ENCODE results near the gene GAS2L2.

GAS2L2 gene

DNA sequence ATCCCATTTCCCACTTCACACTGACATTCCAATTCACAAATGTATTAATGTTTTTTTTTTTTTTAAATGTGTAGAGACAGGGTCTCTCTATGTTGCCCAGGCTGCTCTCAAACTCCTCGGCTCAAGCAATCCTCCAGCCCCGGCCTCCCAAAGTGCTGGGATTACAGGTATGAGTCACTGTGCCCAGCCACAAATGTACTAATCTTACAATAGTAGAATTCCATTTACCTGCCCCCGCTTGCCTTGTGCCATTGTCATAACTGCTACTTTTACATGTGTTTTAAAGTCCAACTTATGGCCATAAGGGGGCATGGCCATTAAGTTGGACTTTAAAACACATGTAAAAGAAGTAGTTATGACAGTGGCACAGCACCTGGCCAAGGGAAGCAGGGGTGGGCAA is 37.8 kb upstream of the GAS2L2 start:
- H3K27me3 ChIP-seq (ENCODE audit: control insufficient read depth, insufficient read depth, low read length): peaks cover 46% of the 10 kb centered on the region
- H3K36me3 ChIP-seq (ENCODE audit: control insufficient read depth, insufficient read depth, low read length): no peaks in the 10 kb centered on the region
- H3K9ac ChIP-seq (ENCODE audit: low read depth, low read length): no peak overlapping the region
- H3K4me1 ChIP-seq (ENCODE audit: control insufficient read depth, insufficient read depth, low read length): no peaks in the 10 kb centered on the region
- H3K4me3 ChIP-seq (ENCODE audit: low read depth, low read length): no peak overlapping the region
- H3K9me3 ChIP-seq (ENCODE audit: control insufficient read depth, insufficient read depth, low read length): no peaks in the 10 kb centered on the region
- H3K27ac ChIP-seq (ENCODE audit: low read depth, low read length): no peak overlapping the region

DNA sequence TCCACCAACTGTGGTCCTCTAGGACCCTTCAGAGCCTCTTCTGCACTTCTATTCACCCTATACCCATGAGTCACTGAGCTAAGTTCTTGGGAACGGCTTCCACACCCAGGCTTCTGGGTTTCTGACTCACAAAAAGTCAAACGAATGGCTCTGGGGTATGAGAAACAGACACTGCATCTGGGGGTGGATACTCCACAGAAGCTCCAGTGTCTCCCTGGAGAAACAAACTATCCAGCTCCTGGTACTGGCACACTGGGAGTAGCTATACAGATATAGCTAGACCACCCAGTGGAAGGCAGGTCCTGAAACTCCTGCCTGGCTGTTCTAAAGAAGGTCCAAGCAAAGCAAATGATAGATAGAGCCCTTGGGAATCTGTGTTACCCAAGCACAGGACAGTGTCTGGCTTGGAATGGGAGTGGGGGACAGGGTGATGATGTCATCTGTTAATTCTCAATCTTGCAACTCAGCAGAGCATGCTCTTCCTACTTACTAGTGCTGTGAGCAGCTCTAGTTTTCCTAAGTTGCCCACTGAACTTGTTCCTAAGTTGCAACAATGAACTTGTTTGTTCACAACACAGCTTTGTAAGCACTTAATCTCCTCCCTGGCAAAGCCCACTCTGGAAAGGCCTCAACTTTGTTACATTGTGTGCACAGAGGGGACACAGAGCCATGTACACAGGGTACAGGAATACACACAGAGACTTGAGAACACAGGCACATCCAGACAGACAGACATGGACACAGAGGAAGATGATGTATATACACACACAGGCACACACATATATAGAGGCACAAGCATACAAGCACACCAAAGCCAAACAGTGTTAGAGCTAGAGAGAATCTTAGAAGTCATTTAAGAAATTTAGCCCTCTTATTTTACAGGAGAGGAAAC is 35.7 kb upstream of the GAS2L2 start:
- Histone ChIP-seq H3K27ac (ENCODE audit: low read depth, low read length) (no peak overlapping the region), H3K4me3 (ENCODE audit: low read depth, low read length) (no peak overlapping the region), H3K9me3 (ENCODE audit: control insufficient read depth, insufficient read depth, low read length) (no peaks in the 10 kb centered on the region), H3K9ac (ENCODE audit: low read depth, low read length) (no peak overlapping the region), H3K36me3 (ENCODE audit: control insufficient read depth, insufficient read depth, low read length) (no peaks in the 10 kb centered on the region), H3K27me3 (ENCODE audit: control insufficient read depth, insufficient read depth, low read length) (peaks cover 25% of the 10 kb centered on the region), H3K4me1 (ENCODE audit: control insufficient read depth, insufficient read depth, low read length) (no peaks in the 10 kb centered on the region)

DNA sequence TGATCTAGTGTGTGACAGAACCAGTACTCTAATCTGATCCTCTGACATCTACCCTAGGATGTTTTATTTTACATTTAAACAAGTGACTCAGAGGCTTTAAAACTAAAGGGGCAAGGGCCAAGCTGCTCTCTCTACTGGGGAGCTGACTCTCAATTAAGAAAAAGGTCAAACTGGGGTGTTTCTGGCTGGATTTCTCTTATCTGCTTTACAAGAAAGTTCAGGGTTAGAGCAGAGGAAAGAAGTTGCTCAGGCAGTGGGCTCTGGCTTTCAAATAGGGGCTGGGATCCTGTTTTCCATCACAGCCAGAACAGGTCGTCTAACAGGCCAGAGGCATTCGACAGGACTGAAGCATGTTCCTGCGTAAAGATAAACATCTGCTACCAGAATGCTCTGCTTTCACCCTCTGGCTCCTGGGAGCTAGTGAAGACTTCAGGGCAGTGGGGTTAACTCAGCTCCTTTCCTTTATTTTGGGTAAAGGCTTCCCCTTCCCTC is 33.9 kb upstream of the GAS2L2 start:
- Histone ChIP-seq H3K27me3 (ENCODE audit: control insufficient read depth, insufficient read depth, low read length) (peaks cover 8% of the 10 kb centered on the region), H3K4me3 (ENCODE audit: low read depth, low read length) (no peak overlapping the region), H3K27ac (ENCODE audit: low read depth, low read length) (no peak overlapping the region), H3K9me3 (ENCODE audit: control insufficient read depth, insufficient read depth, low read length) (no peaks in the 10 kb centered on the region), H3K36me3 (ENCODE audit: control insufficient read depth, insufficient read depth, low read length) (no peaks in the 10 kb centered on the region), H3K9ac (ENCODE audit: low read depth, low read length) (no peak overlapping the region), H3K4me1 (ENCODE audit: control insufficient read depth, insufficient read depth, low read length) (no peaks in the 10 kb centered on the region)

DNA sequence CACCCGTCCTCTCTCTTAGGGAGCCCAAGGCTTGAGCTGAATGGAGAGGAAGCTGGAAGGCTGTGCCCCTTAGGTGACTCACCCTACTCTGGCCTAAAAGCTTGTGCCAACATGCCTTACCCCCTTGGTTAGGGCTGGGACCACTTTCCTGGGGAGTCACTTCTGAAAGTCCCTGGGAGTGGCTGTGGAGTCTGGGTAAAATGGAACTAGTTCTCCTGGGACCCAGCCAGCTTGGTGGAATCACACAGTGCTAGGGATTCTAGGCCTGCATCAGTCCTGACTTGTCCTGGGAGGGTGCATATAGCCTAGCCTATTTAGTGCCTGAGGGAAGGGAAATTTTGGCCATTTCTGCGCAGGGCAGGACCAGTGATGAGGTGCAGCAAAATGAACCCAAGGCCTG is 31.9 kb upstream of the GAS2L2 start:
- no peak overlapping the region for H3K27ac ChIP-seq (ENCODE audit: low read depth, low read length)
- no peak overlapping the region for H3K9ac ChIP-seq (ENCODE audit: low read depth, low read length)
- H3K4me1 ChIP-seq (ENCODE audit: control insufficient read depth, insufficient read depth, low read length): no peaks in the 10 kb centered on the region
- no peaks in the 10 kb centered on the region for H3K36me3 ChIP-seq (ENCODE audit: control insufficient read depth, insufficient read depth, low read length)
- H3K4me3 ChIP-seq (ENCODE audit: low read depth, low read length): no peak overlapping the region
- H3K27me3 ChIP-seq (ENCODE audit: control insufficient read depth, insufficient read depth, low read length): no peaks in the 10 kb centered on the region
- no peaks in the 10 kb centered on the region for H3K9me3 ChIP-seq (ENCODE audit: control insufficient read depth, insufficient read depth, low read length)

DNA sequence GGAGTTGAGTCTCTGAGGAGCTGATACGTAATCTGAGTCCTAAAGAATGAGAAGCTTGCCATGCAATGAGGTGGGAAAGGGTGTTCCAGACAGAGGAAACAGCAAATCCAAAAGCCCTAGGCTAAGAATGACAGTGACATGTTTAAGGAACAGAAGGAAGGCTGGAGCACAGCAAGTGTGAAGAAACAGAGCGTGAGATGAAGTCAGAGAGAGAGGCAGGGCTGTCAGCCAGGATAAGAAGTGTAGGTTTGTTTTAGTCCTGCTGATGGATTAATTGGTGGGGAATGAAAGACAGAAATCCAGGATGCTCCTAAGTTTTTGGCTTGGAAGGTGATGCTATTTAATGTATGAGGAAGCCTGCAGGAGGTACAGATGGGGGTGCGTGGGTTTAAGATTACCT is 27.9 kb upstream of the GAS2L2 start:
- H3K9ac ChIP-seq (ENCODE audit: low read depth, low read length): no peak overlapping the region
- no peak overlapping the region for H3K4me3 ChIP-seq (ENCODE audit: low read depth, low read length)
- no peaks in the 10 kb centered on the region for H3K9me3 ChIP-seq (ENCODE audit: control insufficient read depth, insufficient read depth, low read length)
- H3K36me3 ChIP-seq (ENCODE audit: control insufficient read depth, insufficient read depth, low read length): no peaks in the 10 kb centered on the region
- no peak overlapping the region for H3K27ac ChIP-seq (ENCODE audit: low read depth, low read length)
- H3K27me3 ChIP-seq (ENCODE audit: control insufficient read depth, insufficient read depth, low read length): no peaks in the 10 kb centered on the region
- H3K4me1 ChIP-seq (ENCODE audit: control insufficient read depth, insufficient read depth, low read length): no peaks in the 10 kb centered on the region

DNA sequence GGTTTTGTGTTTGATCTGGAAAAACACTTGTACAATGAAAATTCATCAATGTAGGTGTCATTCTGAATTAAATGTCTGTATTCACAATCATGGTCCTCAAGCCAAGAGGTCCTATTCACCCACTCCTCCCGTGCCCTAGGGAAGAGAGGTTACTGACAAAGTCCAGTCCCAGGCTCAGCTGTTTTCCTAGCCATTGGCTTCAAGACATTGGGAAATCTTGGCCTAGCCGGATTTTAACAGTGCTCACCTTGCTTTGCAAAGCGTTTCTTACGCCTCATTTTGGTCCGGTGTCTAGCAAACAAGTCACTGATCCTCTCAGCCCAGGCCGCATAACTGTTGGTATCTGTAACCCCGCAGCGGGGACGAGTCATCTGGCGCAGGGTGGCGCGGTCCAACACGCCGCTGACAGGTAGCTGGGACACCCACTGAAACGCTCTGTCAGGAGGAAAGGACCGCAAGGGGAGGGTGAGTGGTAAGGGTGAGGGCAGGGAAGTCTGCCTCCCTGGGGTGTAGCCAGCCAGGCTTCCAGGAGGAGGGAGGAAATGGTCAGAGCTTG is 25.7 kb upstream of the GAS2L2 start:
- no peaks in the 10 kb centered on the region for H3K27me3 ChIP-seq (ENCODE audit: control insufficient read depth, insufficient read depth, low read length)
- H3K9me3 ChIP-seq (ENCODE audit: control insufficient read depth, insufficient read depth, low read length): no peaks in the 10 kb centered on the region
- H3K36me3 ChIP-seq (ENCODE audit: control insufficient read depth, insufficient read depth, low read length): no peaks in the 10 kb centered on the region
- no peak overlapping the region for H3K9ac ChIP-seq (ENCODE audit: low read depth, low read length)
- no peak overlapping the region for H3K4me3 ChIP-seq (ENCODE audit: low read depth, low read length)
- H3K4me1 ChIP-seq (ENCODE audit: control insufficient read depth, insufficient read depth, low read length): peaks cover 8% of the 10 kb centered on the region
- no peak overlapping the region for H3K27ac ChIP-seq (ENCODE audit: low read depth, low read length)

DNA sequence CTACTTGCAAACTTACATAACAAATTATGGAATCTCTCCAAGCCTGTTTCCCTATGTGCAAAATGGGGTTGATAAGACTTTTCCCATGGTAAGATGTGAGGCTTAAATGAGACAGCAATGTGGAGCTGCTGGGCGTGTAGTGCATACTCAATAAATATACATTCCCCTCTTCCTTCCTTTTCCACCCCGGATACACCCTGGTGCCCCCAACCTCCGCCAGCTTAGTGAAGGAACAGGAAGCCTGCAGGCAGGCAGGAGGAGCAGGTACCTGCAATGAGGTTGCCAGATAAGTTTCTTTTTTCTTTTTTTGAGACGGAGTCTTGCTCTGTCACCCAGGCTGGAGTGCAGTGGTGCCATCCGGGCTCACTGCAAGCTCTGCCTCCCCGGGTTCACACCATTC is 22.5 kb upstream of the GAS2L2 start:
- H3K4me3 ChIP-seq (ENCODE audit: low read depth, low read length): no peak overlapping the region

DNA sequence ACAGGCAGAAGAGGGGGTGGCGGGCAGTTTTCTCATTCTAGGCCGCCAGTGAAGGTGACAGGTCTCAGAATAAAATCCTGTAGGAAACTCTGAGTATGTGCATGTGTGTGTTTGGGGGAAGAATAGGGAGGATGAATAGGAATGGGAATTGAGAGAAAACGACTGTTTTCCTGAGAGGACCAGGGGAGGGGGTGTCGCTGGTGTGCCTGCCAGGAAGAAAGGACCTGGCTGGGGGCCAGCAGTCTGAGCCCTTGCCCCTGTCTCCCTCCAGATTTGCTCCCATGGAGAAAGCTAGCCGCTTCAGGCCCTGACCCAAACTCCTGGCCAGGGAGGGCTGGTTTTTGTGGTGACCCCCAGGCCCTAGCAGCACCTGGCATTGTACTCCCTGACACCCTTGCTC is 22.0 kb upstream of the GAS2L2 start:
- no peak overlapping the region for H3K4me3 ChIP-seq (ENCODE audit: low read depth, low read length)
- no peaks in the 10 kb centered on the region for H3K36me3 ChIP-seq (ENCODE audit: control insufficient read depth, insufficient read depth, low read length)
- no peak overlapping the region for H3K27ac ChIP-seq (ENCODE audit: low read depth, low read length)
- H3K9me3 ChIP-seq (ENCODE audit: control insufficient read depth, insufficient read depth, low read length): no peaks in the 10 kb centered on the region
- H3K9ac ChIP-seq (ENCODE audit: low read depth, low read length): no peak overlapping the region
- H3K27me3 ChIP-seq (ENCODE audit: control insufficient read depth, insufficient read depth, low read length): no peaks in the 10 kb centered on the region
- H3K4me1 ChIP-seq (ENCODE audit: control insufficient read depth, insufficient read depth, low read length): peaks cover 8% of the 10 kb centered on the region

More for the DNA sequence above, 22.5 kb upstream of the GAS2L2 start:
- H3K27me3 ChIP-seq (ENCODE audit: control insufficient read depth, insufficient read depth, low read length): no peaks in the 10 kb centered on the region
- H3K27ac ChIP-seq (ENCODE audit: low read depth, low read length): no peak overlapping the region
- no peak overlapping the region for H3K9ac ChIP-seq (ENCODE audit: low read depth, low read length)
- peaks cover 8% of the 10 kb centered on the region for H3K4me1 ChIP-seq (ENCODE audit: control insufficient read depth, insufficient read depth, low read length)
- H3K36me3 ChIP-seq (ENCODE audit: control insufficient read depth, insufficient read depth, low read length): no peaks in the 10 kb centered on the region
- H3K9me3 ChIP-seq (ENCODE audit: control insufficient read depth, insufficient read depth, low read length): no peaks in the 10 kb centered on the region

DNA sequence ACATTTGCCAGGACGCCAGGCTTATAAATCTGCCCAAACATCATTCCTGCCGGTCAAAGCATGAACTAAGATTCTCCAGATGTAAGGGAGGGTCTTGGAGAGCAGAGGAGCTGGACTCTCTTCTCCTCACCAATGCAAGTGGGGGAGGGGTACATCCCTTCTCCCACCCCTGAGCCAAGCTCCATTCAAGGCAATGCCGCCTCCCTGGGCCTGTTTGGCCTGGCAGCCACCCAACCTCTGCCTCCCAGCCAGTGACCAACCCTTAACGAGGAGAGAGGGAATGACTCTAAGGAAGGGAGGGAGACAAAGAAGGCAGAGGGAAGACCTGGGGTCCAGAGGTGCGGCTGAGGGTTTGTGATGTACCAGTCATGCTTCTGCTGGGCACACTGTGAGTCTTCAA is 21.5 kb upstream of the GAS2L2 start:
- Histone ChIP-seq H3K36me3 (ENCODE audit: control insufficient read depth, insufficient read depth, low read length) (no peaks in the 10 kb centered on the region), H3K9ac (ENCODE audit: low read depth, low read length) (no peak overlapping the region), H3K4me1 (ENCODE audit: control insufficient read depth, insufficient read depth, low read length) (peaks cover 8% of the 10 kb centered on the region), H3K27ac (ENCODE audit: low read depth, low read length) (no peak overlapping the region), H3K27me3 (ENCODE audit: control insufficient read depth, insufficient read depth, low read length) (no peaks in the 10 kb centered on the region), H3K4me3 (ENCODE audit: low read depth, low read length) (no peak overlapping the region), H3K9me3 (ENCODE audit: control insufficient read depth, insufficient read depth, low read length) (no peaks in the 10 kb centered on the region)

DNA sequence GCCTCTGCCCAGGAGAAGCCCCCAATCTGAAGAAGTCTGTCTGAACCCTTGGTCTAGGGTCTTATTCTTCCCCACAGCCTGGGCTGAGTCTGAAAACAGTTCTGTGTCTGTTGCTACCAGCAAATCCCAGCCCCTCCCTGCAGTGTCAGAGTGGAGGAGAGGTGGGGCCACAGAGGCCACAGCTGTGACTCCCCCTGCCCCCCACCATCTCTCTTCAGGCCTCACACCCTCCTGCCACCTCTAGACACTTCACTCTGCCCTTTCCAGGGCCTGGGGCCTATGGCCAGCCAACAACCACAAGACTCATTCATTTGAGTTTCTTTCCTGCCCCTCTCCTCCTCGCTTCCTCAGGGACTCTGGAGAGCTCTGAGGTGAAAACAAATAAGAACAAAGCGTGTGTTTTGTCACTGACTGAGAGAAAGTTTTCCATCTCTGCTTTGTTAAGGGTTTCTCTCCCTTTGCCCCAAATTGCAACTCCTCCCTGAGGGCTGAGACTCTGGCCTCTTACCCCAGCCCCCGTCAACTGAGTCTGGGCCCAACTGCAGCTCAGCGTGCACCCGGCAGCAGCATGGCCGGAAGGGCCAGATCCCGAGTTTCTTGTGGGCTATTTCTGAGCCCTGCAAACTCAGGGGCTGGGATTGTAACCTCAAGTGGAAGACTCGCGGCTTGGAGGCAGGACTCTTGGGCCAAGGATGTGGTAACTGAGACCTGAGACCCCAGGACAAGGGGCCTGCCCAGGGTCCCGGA is 20.8 kb upstream of the GAS2L2 start:
- H3K4me1 ChIP-seq (ENCODE audit: control insufficient read depth, insufficient read depth, low read length): peaks cover 8% of the 10 kb centered on the region
- H3K27ac ChIP-seq (ENCODE audit: low read depth, low read length): no peak overlapping the region
- H3K9ac ChIP-seq (ENCODE audit: low read depth, low read length): no peak overlapping the region

DNA sequence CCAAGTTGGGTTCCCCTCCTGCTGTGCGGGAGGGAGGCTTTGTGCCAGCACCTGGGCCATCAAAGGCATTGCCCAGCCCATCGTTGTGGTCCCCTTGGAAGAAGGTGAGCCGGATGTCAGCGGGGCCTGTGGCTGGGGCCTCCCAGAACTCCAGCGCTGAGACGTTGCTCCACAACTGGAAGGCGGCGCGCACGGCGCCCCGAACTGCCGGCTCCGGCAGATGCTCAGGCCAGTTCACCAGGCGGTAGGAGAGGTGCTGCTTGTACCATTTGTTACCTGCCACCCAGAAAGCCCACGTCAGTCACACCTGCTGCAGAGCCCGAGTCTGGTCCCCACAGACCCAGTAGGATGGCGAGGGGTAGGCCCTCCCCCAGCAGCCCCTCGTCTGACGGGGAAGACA is 20.1 kb upstream of the GAS2L2 start:
- no peaks in the 10 kb centered on the region for H3K9me3 ChIP-seq (ENCODE audit: control insufficient read depth, insufficient read depth, low read length)
- no peaks in the 10 kb centered on the region for H3K36me3 ChIP-seq (ENCODE audit: control insufficient read depth, insufficient read depth, low read length)
- no peak overlapping the region for H3K4me3 ChIP-seq (ENCODE audit: low read depth, low read length)
- no peak overlapping the region for H3K9ac ChIP-seq (ENCODE audit: low read depth, low read length)
- H3K27ac ChIP-seq (ENCODE audit: low read depth, low read length): no peak overlapping the region
- H3K4me1 ChIP-seq (ENCODE audit: control insufficient read depth, insufficient read depth, low read length): peaks cover 8% of the 10 kb centered on the region
- H3K27me3 ChIP-seq (ENCODE audit: control insufficient read depth, insufficient read depth, low read length): 0 out of 2 replicates have a peak, but pooled peaks cover 3% of the 10 kb centered on the region

More for the DNA sequence above, 20.8 kb upstream of the GAS2L2 start:
- 0 out of 2 replicates have a peak, but pooled peaks cover 3% of the 10 kb centered on the region for H3K27me3 ChIP-seq (ENCODE audit: control insufficient read depth, insufficient read depth, low read length)
- no peak overlapping the region for H3K4me3 ChIP-seq (ENCODE audit: low read depth, low read length)
- no peaks in the 10 kb centered on the region for H3K9me3 ChIP-seq (ENCODE audit: control insufficient read depth, insufficient read depth, low read length)
- H3K36me3 ChIP-seq (ENCODE audit: control insufficient read depth, insufficient read depth, low read length): no peaks in the 10 kb centered on the region
